Testis (tissue), 3 donors: ENCODE data around the gene FRY. TPM values are rescaled to one million over a fixed set of nuclear protein-coding genes. Genes with fewer than 3 reads are reported as not detected.

Experiments used
- DNase-seq: peaks from one replicate; pipeline ENCODE4 v3.0.0-alpha.2; 2019
- H3K27ac ChIP-seq, 2 donors: fragments of 200-600 bp; sonication (generic); one replicate each; pipeline ENCODE4 v1.5.1; 2019
- H3K27me3 ChIP-seq: fragments of 200-600 bp; sonication (generic); one replicate; pipeline ENCODE4 v1.5.1; 2019
- H3K36me3 ChIP-seq: fragments of 200-600 bp; sonication (generic); one replicate; pipeline ENCODE4 v1.5.1; 2017; ENCODE audit warnings: low read depth; ENCODE audit errors: missing control alignments
- H3K4me1 ChIP-seq: fragments of 200-600 bp; sonication (generic); one replicate; pipeline ENCODE4 v1.5.1; 2019
- H3K4me3 ChIP-seq, 2 donors: fragments of 200-600 bp; sonication (generic); one replicate each; pipeline ENCODE4 v1.5.1; 2017 to 2019
- H3K9me3 ChIP-seq: fragments of 200-600 bp; sonication (generic); one replicate; pipeline ENCODE4 v1.5.1; 2017
- CTCF ChIP-seq, 3 experiments: fragments of 450-650 bp in 2 of 3; fragments of 200-600 bp in 1 of 3; sonication (generic) in 1 of 3; IDR thresholded peaks; one replicate each; pipeline ENCODE4 v1.5.1; 2016 to 2019; ENCODE audit warnings: antibody characterized with exemption in 3 of 3, mild to moderate bottlenecking in 2 of 3, moderate library complexity in 1 of 3
- POLR2A ChIP-seq: fragments of 450-650 bp; IDR thresholded peaks from one replicate; pipeline ENCODE4 v1.6.1; 2017; ENCODE audit warnings: antibody characterized with exemption, mild to moderate bottlenecking, moderate library complexity
- WGBS, 2 donors: methylation state at CpG; one replicate each; pipeline ENCODE4 v1.1.5; 2018; 5-methylcytosine and 5-hydroxymethylcytosine counted together
- intact Hi-C: fragments of 100-400 bp; cut with DNase I; formaldehyde crosslinking; loops from one replicate; pipeline ENCODE4 v1.15.1; 2023; ENCODE audit warnings: low total_unique reads
- polyA plus RNA-seq: library from polyadenylated mRNA; stranded (reverse); fragments of 350-450 nt; fragmentation: Illumina TruSeq; extraction: RNeasy Lipid Tissue Mini Kit (QIAGEN cat#74804); gene quantifications from one replicate; pipeline ENCODE4 v1.2.3, GENCODE V29; 2014; ENCODE audit warnings: low read depth, low replicate concordance; ENCODE audit not compliant: insufficient read depth
- total RNA-seq, 2 donors: library from RNA; depleted of rRNA; stranded (reverse); fragments of >200 nt; gene quantifications; one replicate each; pipeline ENCODE4 v1.2.3, GENCODE V29; 2016

The FRY gene
- total and polyA plus RNA-seq, 3 donors from 2014 or later: 24.8 to 26.6 (median 25.9) TPM

GRCh38 chr13:32075170-32075851 is 43.7 kb downstream of the FRY start:
- intact Hi-C loops: no loop called here
- Histone ChIP-seq H3K9me3 (no peaks in the 10 kb centered on the region), H3K4me3 (no peak overlapping the region), H3K36me3 (no peaks in the 10 kb centered on the region), H3K27ac (no peak overlapping the region), H3K27me3 (no peaks in the 10 kb centered on the region), H3K4me1 (no peaks in the 10 kb centered on the region)
- 91 to 95% methylated on average over 2 of the region's 2 CpGs for WGBS, 2 donors
- no peak for DNase-seq
- no peak for TF ChIP-seq POLR2A
- no peak for TF ChIP-seq CTCF (IDR thresholded peaks at IDR 0.05)

GRCh38 chr13:32079587-32079986 is 48.0 kb downstream of the FRY start:
- 52 to 65% methylated on average over 3 of the region's 3 CpGs for WGBS, 2 donors
- no peaks in the 10 kb centered on the region for H3K27me3 ChIP-seq
- no peak overlapping the region for H3K4me3 ChIP-seq
- H3K9me3 ChIP-seq: no peaks in the 10 kb centered on the region
- intact Hi-C loops: no loop called here
- no peak for DNase-seq
- no peak overlapping the region for H3K27ac ChIP-seq
- no peaks in the 10 kb centered on the region for H3K4me1 ChIP-seq
- TF ChIP-seq POLR2A (no peak), CTCF (IDR thresholded peaks at IDR 0.05) (no peak)
- H3K36me3 ChIP-seq: no peaks in the 10 kb centered on the region

GRCh38 chr13:32080328-32080744 is 48.8 kb downstream of the FRY start:
- WGBS, 2 donors: 79 to 94% methylated on average over 1 of the region's 1 CpG
- no peaks in the 10 kb centered on the region for H3K4me1 ChIP-seq
- intact Hi-C loops: no loop called here
- no peaks in the 10 kb centered on the region for H3K27me3 ChIP-seq
- no peak overlapping the region for H3K27ac ChIP-seq
- H3K36me3 ChIP-seq: no peaks in the 10 kb centered on the region
- DNase-seq: no peak
- TF ChIP-seq POLR2A: no peak
- no peak for TF ChIP-seq CTCF (IDR thresholded peaks at IDR 0.05)
- H3K9me3 ChIP-seq: no peaks in the 10 kb centered on the region
- H3K4me3 ChIP-seq: no peak overlapping the region

- 96 to 97% methylated on average over 2 of the region's 2 CpGs for WGBS, 2 donors
- intact Hi-C loops: no loop called here
These were observed 50.0 kb downstream of the FRY start for GRCh38 chr13:32081591-32081990.

More at GRCh38 chr13:32081591-32081990, 50.0 kb downstream of the FRY start:
- TF ChIP-seq CTCF (IDR thresholded peaks at IDR 0.05): no peak
- TF ChIP-seq POLR2A: no peak
- H3K27me3 ChIP-seq: no peaks in the 10 kb centered on the region
- H3K27ac ChIP-seq: no peak overlapping the region
- DNase-seq: no peak
- H3K4me3 ChIP-seq: no peak overlapping the region
- H3K36me3 ChIP-seq: no peaks in the 10 kb centered on the region
- no peaks in the 10 kb centered on the region for H3K9me3 ChIP-seq
- H3K4me1 ChIP-seq: no peaks in the 10 kb centered on the region
